Measurements from ENCODE around the gene CTNNA2.

DNA sequence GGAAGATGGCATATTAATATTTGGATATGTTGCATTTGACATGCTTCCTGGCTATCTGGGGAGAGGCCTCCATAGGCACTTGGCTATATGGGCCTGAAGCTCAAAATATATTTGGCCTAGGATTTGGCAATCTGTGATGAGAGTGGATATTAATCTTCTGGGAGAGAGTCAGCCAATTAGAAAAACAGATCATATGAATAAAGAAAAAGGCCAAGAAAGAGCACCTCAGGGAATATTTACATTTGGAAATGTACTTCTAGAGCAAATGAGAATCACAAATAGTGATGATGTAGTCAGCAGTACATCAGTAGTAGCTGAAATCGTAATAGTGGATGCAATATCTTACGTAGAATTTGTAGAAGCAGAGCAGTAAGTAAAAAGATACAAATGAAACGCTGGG is 277.0 kb downstream of the CTNNA2 start:
- TF ChIP-seq POLR2AphosphoS5 (IDR thresholded peaks at IDR 0.05) (no peak), EP300 (IDR thresholded peaks at IDR 0.05) (no peak)
- TF ChIP-seq, protein P1, sequence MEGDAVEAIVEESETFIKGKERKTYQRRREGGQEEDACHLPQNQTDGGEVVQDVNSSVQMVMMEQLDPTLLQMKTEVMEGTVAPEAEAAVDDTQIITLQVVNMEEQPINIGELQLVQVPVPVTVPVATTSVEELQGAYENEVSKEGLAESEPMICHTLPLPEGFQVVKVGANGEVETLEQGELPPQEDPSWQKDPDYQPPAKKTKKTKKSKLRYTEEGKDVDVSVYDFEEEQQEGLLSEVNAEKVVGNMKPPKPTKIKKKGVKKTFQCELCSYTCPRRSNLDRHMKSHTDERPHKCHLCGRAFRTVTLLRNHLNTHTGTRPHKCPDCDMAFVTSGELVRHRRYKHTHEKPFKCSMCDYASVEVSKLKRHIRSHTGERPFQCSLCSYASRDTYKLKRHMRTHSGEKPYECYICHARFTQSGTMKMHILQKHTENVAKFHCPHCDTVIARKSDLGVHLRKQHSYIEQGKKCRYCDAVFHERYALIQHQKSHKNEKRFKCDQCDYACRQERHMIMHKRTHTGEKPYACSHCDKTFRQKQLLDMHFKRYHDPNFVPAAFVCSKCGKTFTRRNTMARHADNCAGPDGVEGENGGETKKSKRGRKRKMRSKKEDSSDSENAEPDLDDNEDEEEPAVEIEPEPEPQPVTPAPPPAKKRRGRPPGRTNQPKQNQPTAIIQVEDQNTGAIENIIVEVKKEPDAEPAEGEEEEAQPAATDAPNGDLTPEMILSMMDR (IDR thresholded peaks at IDR 0.05): no peak
